H1 (cell line): ENCODE data around the gene TGIF1. TPM values are rescaled to one million over a fixed set of nuclear protein-coding genes. Genes with fewer than 3 reads are reported as not detected.

Experiments
- TAF1 ChIP-seq: IDR thresholded peaks from 2 replicates; pipeline ENCODE4 v1.6.1; 2011; ENCODE audit warnings: mild to moderate bottlenecking, low read depth, low read length
- polyA plus RNA-seq, 7 experiments: library from polyadenylated mRNA; depleted of rRNA in 3 of 7; stranded (reverse) in 5 of 7; unstranded in 2 of 7; fragments of >200 nt in 5 of 7; fragments of 200-250 nt in 2 of 7; gene quantifications; 1 replicate in 5 of 7; 2 replicates in 1 of 7; 4 replicates in 1 of 7; pipeline versions ENCODE4 v1.2.1 to v1.2.3, GENCODE V29; 2011 to 2013; ENCODE audit warnings: missing spikeins in 2 of 7, mixed read lengths in 2 of 7
- total RNA-seq: library from RNA; stranded (reverse); fragmentation: NEBNext Ultra II Directional; extraction: Animal tissue kit (Norgen Biotek cat#: 25700); gene quantifications from 2 replicates; pipeline ENCODE4 v1.2.1, GENCODE V29; 2021

The TGIF1 gene
- total and polyA plus RNA-seq, 2 of the 8 experiments (the other 6 are each of a cell fraction or from before 2014, with no cell fraction given): 256 to 262 TPM

GRCh38 chr18:3498698-3499471 lies 48.9 kb downstream of the TGIF1 start (continued):
- TF ChIP-seq TAF1: 0 out of 2 replicates have a peak, but pooled peaks have one; percentile 62
